GM19099 (cell line): ENCODE measurements around the gene RAPGEF1.

Experiments used
- POLR2A ChIP-seq: IDR thresholded peaks from 3 replicates; pipeline ENCODE4 v1.6.1; 2011; ENCODE audit warnings: low read depth; ENCODE audit not compliant: insufficient read length; ENCODE audit errors: extremely low read depth

Gene RAPGEF1

DNA sequence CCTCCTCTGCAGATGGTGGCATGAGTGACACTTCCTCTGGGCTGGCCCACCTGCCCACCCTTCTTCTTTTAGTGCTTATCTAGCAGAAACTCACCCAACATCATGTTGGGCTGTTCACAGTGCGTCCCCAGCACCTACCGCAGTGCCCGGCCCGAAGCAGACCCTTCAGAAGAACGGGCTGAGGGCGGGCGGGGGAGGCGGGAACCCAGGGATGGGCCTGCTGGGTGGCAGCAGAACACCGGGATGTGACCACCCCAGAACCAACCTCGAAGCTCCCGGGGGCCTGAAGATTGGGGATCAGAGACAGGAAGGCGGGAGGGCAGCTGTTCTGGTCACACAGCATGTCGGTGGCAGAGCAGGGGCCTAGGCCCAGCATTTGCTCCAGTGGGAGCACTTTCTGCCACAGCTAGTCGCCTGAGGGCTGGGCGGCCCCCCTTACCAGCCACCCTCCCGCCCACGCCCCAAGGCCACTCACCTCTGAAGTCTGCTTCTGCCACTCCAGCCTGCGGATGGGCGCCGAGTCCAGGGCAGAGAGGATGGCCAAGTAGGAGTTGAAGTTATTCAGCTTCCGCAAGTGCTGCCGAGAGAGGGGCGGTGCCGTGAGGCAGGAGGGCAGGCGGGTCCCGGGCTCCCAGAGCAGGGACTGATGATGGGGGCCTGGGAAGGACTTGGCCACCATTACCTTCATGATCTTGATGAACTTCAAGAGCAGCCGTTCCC is 155.9 kb downstream of the RAPGEF1 start:
- TF ChIP-seq POLR2A: no peak

DNA sequence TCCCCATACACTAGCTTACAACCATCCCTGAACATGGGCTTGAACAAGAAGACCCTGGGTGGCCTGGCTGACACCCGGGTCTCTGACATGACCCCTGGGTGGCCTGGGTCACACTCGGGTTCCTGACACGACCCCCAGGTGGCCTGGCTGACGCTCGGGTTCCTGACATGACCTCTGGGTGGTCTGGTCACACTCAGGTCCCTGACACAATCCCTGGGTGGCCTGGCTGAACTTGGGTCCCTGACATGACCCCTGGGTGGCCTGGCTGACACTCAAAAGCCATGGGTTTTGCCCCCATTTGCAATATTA is 156.6 kb downstream of the RAPGEF1 start:
- no peak for TF ChIP-seq POLR2A

DNA sequence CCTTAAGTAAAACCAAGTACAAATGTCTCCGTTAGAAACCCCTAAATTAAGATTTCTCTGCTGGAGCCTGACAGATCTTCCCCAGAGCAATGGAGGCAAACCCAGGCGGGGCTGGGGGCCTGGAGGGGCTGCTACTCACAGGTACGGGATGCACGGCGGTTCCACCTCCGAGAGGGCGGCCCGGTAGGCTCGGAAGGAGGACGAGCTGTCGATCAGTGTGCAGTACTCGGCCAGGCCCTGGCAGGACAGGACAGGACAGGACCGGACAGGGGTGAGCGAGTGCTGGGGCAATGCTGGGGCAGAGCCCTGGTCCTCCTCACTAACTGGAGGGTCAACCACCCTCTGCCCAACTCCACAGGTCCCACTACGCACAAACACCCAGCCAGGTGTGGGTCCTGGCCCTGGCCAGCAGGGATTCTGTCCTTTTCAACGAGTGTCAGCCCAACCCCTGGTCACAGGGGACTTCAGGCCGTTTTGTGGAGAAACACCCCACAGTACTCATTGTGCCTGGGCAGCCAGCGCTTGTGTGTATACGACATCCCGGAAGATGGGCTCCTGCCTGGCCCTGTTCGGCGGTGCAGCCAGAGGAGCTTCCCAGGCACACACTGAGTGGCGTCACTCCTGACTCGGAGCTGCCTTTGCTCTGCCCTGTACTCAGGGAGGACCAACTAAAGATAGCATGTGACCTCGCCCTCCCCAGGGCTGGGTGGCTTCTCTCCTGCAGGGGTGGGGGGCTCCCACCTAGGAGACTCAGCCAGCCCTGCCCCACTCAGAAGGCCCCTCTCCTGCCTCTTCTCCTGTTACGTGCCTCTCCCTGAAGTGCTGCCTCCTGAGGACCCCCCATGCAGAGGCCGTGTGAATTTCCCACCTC is 157.2 kb downstream of the RAPGEF1 start:
- TF ChIP-seq POLR2A: no peak

DNA sequence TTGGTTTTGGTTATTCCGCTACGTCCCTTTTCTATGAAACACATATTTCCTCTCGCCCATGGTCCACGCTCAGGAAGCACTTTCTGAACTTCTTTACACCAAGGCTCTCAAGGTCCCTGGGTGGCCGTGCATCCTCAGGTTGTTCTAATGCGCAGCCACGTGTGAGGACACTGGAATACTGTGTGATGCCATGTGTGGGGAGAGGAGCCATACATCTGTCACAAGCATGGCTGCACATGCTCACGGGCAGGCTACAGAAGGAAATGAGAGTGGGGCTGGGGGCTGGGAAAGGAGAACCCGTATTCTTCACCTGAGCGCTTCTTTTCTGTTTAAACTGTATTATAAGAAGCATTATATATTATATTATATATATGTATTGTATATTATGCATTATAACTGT is 157.8 kb downstream of the RAPGEF1 start:
- no peak for TF ChIP-seq POLR2A

DNA sequence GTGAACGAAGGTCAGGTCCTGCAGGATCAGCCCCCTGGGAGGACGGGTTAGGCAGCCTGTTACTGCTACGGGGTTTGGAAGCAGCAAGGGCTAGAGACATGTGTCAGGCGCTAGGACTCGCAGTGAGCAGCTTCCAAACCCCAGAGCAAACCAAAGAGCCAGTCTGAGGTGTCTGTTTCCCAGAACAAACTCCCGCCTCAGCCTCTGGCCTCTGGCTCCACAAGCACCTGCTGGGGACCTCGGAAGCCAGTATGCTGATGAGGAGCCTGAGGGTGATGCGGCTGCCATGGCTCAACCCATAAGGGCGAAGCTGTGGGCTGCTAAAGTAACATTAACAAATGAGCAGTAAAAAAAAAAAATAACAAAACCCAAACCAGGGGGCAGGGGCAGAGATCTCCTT is 159.5 kb downstream of the RAPGEF1 start:
- no peak for TF ChIP-seq POLR2A

DNA sequence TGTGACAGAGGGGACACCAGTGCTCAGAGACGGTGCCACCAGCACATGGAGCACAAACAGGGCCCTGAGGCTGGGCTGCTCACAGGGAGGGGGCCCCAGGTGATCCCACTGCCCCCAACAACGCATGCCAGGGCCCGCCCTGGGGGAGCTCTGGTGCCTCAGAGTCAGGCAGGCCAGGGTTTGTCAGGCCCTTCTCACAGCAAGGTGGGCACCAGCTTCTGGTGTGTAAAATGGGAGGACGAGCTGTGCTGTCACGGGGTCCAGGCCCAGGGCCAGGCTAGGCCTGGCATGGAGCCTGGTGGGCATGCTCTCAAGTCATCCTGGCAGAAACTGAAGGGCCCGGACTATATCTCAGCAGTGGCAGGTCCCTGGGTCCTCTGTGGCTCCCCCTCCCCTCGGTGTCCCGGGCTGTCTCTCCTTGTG is 160.1 kb downstream of the RAPGEF1 start:
- no peak for TF ChIP-seq POLR2A

DNA sequence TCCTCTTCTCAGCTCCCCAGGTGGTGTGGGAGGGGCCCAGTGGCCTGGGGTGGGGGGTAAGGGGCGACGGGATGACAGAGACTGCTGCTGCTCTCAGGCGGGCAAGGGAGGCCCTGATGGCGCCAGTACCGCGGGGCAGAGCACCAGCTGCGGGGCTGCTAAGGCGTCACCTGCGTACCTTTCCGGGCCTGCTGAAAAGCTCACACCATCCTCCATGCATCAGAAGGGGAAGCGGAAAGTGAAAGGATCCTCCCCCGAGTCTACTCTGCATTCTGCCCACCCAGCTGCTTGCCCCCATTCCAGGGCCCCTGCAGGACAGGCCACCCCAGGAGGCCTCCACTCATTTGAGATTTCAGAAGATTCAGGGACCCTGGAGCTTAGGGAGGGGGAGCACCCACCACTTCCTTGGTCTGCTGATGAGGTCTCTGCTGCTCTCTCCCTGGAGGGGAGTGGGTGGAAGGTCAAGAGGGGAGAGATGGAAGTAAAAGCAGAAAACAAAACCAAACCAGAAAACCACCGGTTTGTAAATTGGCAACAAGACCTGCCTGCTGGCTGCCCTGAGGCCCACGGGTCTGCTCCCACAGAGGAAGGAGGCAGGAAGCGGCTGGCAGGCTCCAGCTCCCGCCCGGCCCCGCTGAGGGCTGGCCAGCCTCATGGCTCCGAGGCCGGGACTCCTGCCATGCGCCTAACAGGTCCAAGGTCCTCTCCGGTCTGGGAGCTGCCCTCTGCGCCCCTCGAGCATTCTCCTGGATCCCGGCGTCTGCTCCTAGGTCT is 161.0 kb downstream of the RAPGEF1 start:
- no peak for TF ChIP-seq POLR2A

DNA sequence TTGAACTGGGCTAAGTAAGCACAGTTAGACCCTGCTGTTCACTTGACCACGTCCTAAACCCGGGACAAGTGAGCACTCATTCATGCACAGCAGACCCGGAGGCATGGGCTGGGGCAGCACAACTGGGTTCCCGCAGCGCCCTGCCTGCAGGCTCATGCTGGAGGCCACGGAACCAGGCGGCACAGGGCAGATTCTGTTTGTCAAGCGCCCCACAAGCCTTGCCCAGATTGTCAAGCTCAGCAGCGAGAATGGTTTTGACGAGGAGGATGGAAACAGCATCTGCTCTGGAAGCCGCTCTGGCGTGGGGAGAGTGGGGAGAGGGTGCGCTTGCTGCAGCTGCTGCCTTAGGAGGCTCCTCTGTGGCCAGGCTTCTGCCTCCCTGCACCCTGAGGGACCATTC is 161.9 kb downstream of the RAPGEF1 start:
- no peak for TF ChIP-seq POLR2A

DNA sequence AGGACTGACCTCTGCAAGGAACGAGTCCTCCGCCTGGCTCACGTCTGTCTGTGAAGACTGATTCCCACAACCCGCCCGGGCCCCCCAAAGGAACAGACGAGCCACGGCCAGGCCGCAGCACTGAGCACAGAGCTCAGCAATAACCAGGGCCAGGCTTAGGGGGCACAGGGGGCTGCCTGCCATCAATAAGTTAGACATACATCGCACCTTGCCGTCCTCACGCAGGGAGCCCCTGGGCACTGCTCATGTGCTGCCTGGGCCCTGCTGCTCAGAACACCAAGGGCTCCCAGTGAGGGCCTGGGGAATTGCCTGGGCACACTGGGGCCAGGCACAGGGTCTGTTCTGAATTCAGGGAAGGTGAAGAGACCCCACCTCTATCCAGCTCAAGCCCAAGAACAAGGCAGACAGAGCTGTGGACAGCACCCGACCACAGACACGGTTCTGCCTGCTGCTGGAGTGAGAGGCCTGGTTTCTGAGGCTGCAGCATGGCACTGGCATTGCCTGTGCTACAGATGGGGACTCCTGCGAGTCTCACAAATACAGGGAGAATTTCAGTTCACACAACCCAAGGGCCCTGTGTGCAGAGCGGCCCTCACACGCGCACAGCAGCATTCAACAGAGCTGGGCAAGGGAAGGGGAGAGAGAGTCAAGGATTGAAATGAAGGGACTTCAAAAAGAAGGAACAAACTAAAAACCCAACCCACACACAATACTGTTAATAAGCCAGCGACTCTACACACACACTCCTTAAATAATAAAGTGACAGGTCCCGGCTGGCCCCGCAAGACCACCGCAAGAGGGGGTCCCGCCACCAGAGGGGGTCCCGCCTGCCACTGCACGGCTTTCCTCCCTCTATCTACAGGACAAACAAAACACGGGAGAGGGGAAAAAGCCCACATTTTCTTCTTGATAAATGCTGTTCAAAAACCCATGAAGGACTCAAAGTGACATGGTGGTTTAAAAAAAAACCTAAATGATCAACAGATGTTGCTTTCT is 162.6 kb downstream of the RAPGEF1 start:
- no peak for TF ChIP-seq POLR2A

DNA sequence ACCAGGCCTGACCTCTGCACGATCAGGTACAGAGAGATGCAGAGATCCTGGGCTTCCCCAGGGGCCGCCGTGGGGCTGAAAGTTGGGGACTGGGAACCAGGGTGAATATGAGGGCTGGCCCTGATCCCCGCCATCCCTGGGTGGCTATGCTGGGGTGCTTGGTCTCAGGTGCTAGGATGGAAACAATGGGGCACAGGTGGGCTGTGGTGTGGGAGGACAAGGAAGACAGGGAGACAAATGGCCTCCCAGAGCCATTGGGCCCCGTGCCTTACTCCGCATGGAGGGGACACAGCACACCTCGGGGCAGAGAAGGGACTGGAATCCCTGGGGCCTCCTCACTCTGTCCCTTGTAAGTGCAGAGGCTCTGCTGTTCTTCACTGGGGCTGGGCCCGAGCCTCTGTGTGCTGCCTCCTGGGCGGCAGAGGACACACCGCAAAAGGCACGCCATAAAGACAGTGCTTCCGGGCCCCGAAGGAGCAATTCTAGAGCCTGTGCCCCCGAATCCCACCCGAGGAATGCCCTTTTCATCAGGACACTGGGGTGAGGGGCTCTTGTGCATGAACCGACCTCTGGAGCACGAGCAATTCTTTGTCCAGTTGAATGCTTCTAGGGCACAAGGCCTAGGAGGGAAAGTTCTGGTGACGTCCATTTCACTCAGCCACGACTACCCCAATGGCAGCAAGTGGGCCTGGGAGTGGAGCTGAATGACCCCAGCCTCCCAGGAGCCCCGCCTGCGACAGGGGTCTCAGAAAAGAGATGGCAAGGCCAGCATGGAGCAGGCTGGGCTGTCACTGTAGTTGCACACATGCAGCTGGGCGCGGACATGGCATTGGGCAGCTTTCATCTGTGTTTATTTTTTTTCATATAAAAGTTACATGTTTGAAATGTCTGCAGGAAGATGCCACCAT is 163.7 kb downstream of the RAPGEF1 start:
- no peak for TF ChIP-seq POLR2A

DNA sequence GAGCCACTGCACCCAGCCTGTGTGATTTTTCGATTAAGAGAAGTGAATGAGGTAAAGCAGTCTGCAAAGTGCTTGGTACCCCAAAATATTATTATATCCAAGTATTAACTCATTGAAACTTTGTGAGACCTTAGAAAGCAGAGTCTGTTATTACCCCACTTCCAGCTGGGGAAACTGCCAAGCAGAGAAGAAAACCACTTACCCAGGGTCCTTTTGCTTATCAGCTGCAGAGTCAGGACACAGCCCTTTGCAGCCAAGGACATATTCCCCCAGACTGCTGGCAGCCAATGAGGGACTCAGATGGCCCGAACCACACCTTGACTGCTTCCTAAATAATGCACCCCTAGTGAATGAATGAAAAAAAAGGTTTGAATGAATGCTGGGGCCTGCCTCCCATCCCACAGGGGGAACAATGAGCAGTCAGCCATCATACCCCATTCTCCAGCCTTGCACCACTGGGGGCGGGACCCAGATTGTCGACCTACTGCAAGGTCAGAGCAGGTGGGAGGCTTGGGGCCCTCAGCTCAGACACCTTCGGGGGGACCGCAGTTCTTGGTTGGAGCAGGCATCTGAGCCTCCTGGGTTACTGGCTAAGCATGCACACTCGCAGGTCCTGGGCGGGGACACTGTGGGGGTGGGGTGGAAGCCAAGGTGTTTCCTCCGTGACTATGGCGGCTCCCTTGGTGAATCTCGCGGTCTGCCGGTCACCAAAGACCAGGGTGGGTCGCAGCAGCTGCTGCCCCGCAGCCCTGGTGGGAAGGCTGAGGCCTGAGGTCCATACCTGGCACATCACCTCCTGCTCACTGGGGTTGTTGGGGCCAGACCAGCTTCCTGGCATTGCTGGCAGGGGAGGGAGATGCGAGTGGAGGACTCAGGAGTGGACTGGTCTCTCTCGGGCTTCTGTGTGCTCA is 164.9 kb downstream of the RAPGEF1 start:
- TF ChIP-seq POLR2A: no peak

DNA sequence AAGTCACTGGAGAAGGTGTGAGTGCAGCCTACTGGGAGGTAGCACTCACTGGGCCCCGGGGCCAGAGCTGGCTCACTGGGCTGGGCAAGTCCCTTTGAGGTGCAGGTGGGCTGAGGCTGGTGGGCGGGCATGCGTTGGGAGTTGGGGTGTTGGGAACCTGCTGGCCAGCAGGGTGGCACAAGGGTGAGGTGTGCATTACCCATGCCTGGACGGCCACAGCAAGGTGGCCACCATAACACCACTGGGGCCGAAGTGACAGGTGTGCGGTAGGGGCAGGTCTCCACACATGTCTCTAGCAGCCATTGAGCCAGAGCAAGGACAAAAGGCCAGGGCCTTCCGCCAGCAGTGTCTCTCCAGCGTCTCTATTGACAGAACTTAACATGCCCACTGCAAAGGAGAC is 172.0 kb downstream of the RAPGEF1 start:
- no peak for TF ChIP-seq POLR2A
